G401 (cell line): Measurements from ENCODE around the gene TRIM54. TPM values are rescaled to one million over a fixed set of nuclear protein-coding genes. Genes with fewer than 3 reads are reported as not detected.
"Not testable (repeated sequence)": the region's sequence is repeated elsewhere in the genome, so short reads cannot be mapped to it uniquely, and the experiment has no call there.

Source experiments
- DNase-seq: peaks from one replicate; pipeline ENCODE4 v3.0.0-alpha.2; 2015; ENCODE audit warnings: low spot score
- in situ Hi-C: cut with HindIII; loops from 2 replicates; pipeline ENCODE4 v1.10.0; 2016; ENCODE audit warnings: low sequenced_read_pairs, mixed read lengths
- total RNA-seq: library from RNA; depleted of rRNA; stranded (reverse); fragments of >200 nt; shearing (Covaris generic); gene quantifications from 2 replicates; pipeline ENCODE4 v1.2.3, GENCODE V29; 2014

The TRIM54 gene
- total RNA-seq, 1 experiment from 2014 or later, result not detected

GRCh38 chr2:27255187-27255586 is 27.0 kb upstream of the TRIM54 start:
- DNase-seq, result no peak
- in situ Hi-C loops, result no loop called here

- in situ Hi-C loops, result no loop called here
- DNase-seq, result no peak
These were observed 26.6 kb upstream of the TRIM54 start for GRCh38 chr2:27255660-27256059.

GRCh38 chr2:27256855-27257454 is 25.3 kb upstream of the TRIM54 start:
- in situ Hi-C loops, result no loop called here
- DNase-seq, result no peak

GRCh38 chr2:27258051-27258450 is 24.2 kb upstream of the TRIM54 start:
- DNase-seq, result no peak
- in situ Hi-C loops, result no loop called here

GRCh38 chr2:27261241-27261925 is 20.8 kb upstream of the TRIM54 start:
- in situ Hi-C loops, result no loop called here
- no peak for DNase-seq

- in situ Hi-C loops, result no loop called here
- DNase-seq, result no peak
These were observed 20.3 kb upstream of the TRIM54 start for GRCh38 chr2:27261926-27262298.

- DNase-seq, result peak; percentile 14
These were observed 19.6 kb upstream of the TRIM54 start, which contains the start of gene SLC30A3 for GRCh38 chr2:27262379-27263286. Gene SLC30A3 (minus strand): TSS chr2:27263047. CDS start chr2:27262906, 141 bp downstream.

GRCh38 chr2:27263287-27264252 is 18.7 kb upstream of the TRIM54 start:
- in situ Hi-C loops, result no loop called here
- DNase-seq, result no peak

More at GRCh38 chr2:27262379-27263286, 19.6 kb upstream of the TRIM54 start, which contains the start of gene SLC30A3:
- in situ Hi-C loops, result no loop called here

- no peak for DNase-seq
These were observed 17.9 kb upstream of the TRIM54 start for GRCh38 chr2:27264253-27264752.

GRCh38 chr2:27264753-27265535 is 17.3 kb upstream of the TRIM54 start:
- DNase-seq, result peak; percentile 20
- in situ Hi-C loops, result no loop called here

More at GRCh38 chr2:27264253-27264752, 17.9 kb upstream of the TRIM54 start:
- in situ Hi-C loops, result no loop called here

GRCh38 chr2:27265536-27265870 is 16.7 kb upstream of the TRIM54 start:
- DNase-seq, result no peak
- in situ Hi-C loops, result no loop called here

- in situ Hi-C loops, DNase-seq: not testable (repeated sequence)
These were observed 13.9 kb upstream of the TRIM54 start for GRCh38 chr2:27268296-27268695.

GRCh38 chr2:27270131-27270530 is 12.1 kb upstream of the TRIM54 start:
- in situ Hi-C loops, result no loop called here
- DNase-seq, result no peak

GRCh38 chr2:27270670-27271069 is 11.6 kb upstream of the TRIM54 start:
- in situ Hi-C loops, result no loop called here

GRCh38 chr2:27271631-27272340 is 10.4 kb upstream of the TRIM54 start:
- DNase-seq, result no peak
- in situ Hi-C loops, result no loop called here

More at GRCh38 chr2:27270670-27271069, 11.6 kb upstream of the TRIM54 start:
- no peak for DNase-seq

GRCh38 chr2:27272537-27273522 is 9.4 kb upstream of the TRIM54 start:
- DNase-seq, in situ Hi-C loops: not testable (repeated sequence)
